Activated naive CD8-positive, alpha-beta T cell treated with anti-CD3 and anti-CD28 coated beads, Interleukin-2, amount 50 U/mL, for 24 hours (primary cell): ENCODE measurements around the gene CKS1B.

Experiments
- ATAC-seq: fragments of 150-1000 bp; cut with Tn5 transposase; one replicate; pipeline ENCODE4 v1.10.0; 2021
- DNase-seq: peaks from one replicate; pipeline ENCODE4 v3.0.0; 2021
- H3K27ac Mint-ChIP-seq: one replicate; pipeline ENCODE4 v1.8.0; 2021; ENCODE audit warnings: mild to moderate bottlenecking, mixed read lengths
- H3K27me3 Mint-ChIP-seq: one replicate; pipeline ENCODE4 v1.8.0; 2021; ENCODE audit warnings: mixed read lengths
- H3K36me3 Mint-ChIP-seq: one replicate; pipeline ENCODE4 v1.8.0; 2021; ENCODE audit warnings: low read depth, mixed read lengths
- H3K4me1 Mint-ChIP-seq: one replicate; pipeline ENCODE4 v1.8.0; 2021; ENCODE audit warnings: mixed read lengths
- H3K4me3 Mint-ChIP-seq: one replicate; pipeline ENCODE4 v1.8.0; 2021; ENCODE audit warnings: mild to moderate bottlenecking, moderate library complexity, mixed read lengths
- H3K9me3 Mint-ChIP-seq: one replicate; pipeline ENCODE4 v1.8.0; 2021; ENCODE audit warnings: mixed read lengths

The CKS1B gene

DNA sequence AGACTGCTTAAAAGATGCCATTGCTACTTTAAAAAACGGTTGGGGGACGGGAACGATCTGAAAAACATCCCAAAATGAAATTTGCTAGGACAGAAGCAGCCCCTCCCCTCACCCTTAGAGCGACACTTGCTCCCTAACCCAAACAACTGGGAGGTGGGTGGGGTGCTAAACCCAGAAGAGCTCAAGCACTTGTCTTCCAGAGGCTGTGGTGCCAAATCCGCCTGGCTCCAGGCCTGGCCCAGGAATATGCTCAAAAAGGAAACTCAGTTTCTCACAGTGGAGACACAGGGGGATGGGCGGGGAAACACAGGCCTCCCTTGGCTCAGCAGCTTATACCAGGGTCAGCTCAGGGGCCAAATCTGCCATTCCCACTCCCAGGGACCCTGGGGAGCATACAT, 17.9 kb upstream of the CKS1B start:
- Mint-ChIP-seq H3K4me3 (peak overlapping the region; percentile 90), H3K27ac (peak overlapping the region; percentile 94), H3K36me3 (peaks cover 6% of the 10 kb centered on the region), H3K9me3 (no peaks in the 10 kb centered on the region), H3K27me3 (no peaks in the 10 kb centered on the region), H3K4me1 (peaks cover 72% of the 10 kb centered on the region)
- no peak for DNase-seq
- no peak for ATAC-seq

DNA sequence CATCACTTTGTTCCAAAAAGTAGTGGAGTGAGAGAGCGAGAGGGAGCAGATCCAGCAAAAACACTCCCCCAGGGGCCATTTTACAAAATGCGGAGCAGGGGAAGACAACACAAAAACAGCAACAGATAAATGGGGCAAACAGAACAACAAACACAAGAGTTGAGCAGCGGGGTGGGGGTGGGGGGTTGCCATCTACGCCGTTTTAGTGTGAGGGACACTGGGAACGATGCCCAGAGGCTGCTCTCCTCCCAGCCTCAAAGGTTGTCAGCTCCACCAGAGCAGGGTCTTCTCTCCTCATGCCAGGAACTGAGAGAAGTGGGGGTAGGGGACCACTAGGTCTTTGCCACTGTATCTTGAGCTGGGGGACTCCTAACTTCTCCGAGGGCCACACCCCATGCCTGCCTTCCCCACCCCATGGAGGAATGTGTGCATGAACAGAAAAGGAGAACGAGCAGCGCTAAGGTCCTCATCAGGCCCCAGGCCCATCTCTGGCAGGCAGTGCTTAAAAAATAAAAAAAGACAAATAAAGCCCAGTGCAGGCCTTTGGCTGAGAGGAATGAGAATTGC, 17.3 kb upstream of the CKS1B start:
- H3K9me3 Mint-ChIP-seq = no peaks in the 10 kb centered on the region
- peaks cover 65% of the 10 kb centered on the region for H3K4me1 Mint-ChIP-seq
- H3K36me3 Mint-ChIP-seq = peaks cover 6% of the 10 kb centered on the region
- no peak overlapping the region for H3K4me3 Mint-ChIP-seq
- no peaks in the 10 kb centered on the region for H3K27me3 Mint-ChIP-seq
- DNase-seq (no peak), ATAC-seq (no peak)
- H3K27ac Mint-ChIP-seq = no peak overlapping the region

DNA sequence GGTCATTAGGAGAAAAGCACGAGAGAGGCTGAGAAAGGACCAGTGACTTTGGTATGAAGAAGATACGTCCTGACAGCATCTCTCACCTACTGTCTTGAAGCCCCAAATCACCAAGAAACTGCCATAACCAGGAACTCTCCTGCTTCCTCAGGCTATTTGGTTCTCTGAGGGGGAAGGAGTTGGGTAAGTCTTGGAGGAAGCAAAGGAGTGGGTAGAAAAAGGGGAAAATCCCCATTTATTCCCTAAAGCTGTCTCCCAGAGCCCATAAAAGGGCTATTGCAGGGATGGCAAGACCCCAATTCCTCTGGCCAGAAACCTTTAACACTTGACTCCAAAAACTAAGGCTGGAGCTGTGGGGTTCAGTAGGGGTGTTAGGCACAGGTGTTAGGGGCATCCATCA, 16.4 kb upstream of the CKS1B start:
- peaks cover 8% of the 10 kb centered on the region for H3K36me3 Mint-ChIP-seq
- H3K4me1 Mint-ChIP-seq = peaks cover 62% of the 10 kb centered on the region
- no peaks in the 10 kb centered on the region for H3K9me3 Mint-ChIP-seq
- H3K27me3 Mint-ChIP-seq = no peaks in the 10 kb centered on the region
- no peak overlapping the region for H3K4me3 Mint-ChIP-seq
- DNase-seq = no peak
- no peak overlapping the region for H3K27ac Mint-ChIP-seq
- no peak for ATAC-seq

DNA sequence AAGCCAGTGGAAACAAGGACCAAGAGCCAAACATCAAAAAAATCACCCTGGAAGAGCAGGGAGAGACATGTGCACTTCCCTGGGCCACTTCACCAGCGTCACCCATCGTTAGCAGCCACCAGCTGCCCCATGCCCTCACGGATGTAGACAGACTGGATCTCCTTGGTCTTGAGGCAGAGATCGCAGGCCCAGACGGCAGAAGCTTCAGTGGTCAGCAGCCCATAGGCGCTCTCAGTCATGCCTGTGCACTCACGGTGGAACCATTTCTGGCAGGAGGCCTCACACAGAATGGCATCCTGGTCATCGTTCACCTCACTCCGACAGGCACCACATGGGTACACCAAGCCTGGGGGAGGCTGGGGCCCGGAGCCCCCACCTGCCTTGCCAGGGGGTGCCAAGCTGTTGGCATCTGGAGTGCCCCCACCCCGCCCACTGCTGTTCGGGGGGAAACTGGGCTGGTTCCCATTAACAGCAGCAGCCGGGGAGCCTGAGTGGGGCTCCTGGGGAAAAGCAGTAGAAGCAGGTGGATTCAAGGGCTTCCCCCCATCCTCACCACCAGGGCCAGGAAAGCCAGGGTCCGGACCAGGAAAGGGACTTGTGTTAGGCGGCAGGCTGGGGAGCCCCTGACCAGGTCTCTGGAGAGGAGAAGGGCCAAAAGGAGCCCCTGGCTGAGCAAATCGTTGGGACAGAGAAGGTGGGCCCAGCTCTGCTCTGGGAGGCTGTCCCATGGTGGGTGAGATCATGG, 15.6 kb upstream of the CKS1B start:
- Mint-ChIP-seq H3K27me3 (no peaks in the 10 kb centered on the region), H3K4me1 (peaks cover 56% of the 10 kb centered on the region), H3K27ac (peak overlapping the region; percentile 11), H3K36me3 (peaks cover 11% of the 10 kb centered on the region), H3K9me3 (no peaks in the 10 kb centered on the region), H3K4me3 (peak overlapping the region; percentile 36)
- no peak for ATAC-seq
- no peak for DNase-seq

DNA sequence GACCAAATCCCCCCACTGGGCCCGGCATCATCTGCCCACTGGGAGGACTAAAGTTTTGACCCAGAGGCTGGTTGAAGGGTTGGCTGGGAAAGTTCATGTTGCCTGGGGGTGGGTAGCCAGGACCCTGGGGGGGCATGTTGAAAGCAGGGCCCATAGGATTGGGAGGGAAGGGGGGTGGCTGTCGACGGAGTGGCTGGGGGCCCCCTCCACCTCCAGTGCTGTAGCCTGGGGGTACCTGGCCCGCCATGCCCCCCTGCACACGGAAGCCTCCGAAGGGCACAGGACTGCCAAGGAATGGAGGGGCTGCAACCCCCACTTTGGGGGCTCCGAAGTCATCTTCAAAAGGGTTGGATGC, 15.1 kb upstream of the CKS1B start:
- peaks cover 13% of the 10 kb centered on the region for H3K36me3 Mint-ChIP-seq
- DNase-seq (no peak), ATAC-seq (no peak)
- peak overlapping the region; percentile 4 for H3K4me3 Mint-ChIP-seq
- H3K4me1 Mint-ChIP-seq = peaks cover 52% of the 10 kb centered on the region
- no peaks in the 10 kb centered on the region for H3K9me3 Mint-ChIP-seq
- no peak overlapping the region for H3K27ac Mint-ChIP-seq
- H3K27me3 Mint-ChIP-seq = no peaks in the 10 kb centered on the region

DNA sequence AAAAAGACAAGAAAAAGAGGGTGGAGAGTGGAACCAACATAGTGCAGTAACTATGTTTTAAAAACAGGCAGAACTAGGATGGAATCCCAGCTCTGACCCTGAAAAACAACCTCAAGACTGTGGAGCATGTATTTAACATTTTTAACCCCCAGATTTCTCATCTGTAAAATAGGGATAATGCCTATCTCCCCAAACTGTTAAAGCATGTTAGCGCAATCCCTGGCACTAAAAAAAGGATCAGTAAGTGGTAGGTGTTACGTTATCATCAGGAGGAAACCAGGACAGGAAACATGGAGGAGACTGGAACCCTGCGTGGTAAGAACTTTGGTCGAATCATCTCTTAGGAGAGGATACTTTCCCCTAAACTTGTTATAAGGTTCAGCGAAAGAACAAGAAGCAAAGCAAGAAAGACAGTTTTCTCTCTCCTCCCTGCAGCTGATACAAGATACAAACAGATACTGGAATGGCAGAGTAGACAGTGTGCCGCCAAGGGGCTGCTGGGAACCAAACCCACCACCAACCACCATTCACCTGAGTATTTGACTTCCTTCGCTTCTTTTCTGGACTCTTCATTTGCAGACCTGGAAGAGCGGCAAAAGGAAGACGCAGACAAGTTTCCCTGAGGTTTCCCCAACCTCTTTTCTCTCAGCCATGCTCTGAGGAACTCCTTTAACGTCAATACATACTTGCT, 13.9 kb upstream of the CKS1B start:
- no peak for DNase-seq
- no peak for ATAC-seq
- H3K36me3 Mint-ChIP-seq = peaks cover 18% of the 10 kb centered on the region
- peaks cover 40% of the 10 kb centered on the region for H3K4me1 Mint-ChIP-seq
- no peaks in the 10 kb centered on the region for H3K9me3 Mint-ChIP-seq
- H3K27me3 Mint-ChIP-seq = no peaks in the 10 kb centered on the region
- peak overlapping the region; percentile 87 for H3K27ac Mint-ChIP-seq
- H3K4me3 Mint-ChIP-seq = peak overlapping the region; percentile 95

DNA sequence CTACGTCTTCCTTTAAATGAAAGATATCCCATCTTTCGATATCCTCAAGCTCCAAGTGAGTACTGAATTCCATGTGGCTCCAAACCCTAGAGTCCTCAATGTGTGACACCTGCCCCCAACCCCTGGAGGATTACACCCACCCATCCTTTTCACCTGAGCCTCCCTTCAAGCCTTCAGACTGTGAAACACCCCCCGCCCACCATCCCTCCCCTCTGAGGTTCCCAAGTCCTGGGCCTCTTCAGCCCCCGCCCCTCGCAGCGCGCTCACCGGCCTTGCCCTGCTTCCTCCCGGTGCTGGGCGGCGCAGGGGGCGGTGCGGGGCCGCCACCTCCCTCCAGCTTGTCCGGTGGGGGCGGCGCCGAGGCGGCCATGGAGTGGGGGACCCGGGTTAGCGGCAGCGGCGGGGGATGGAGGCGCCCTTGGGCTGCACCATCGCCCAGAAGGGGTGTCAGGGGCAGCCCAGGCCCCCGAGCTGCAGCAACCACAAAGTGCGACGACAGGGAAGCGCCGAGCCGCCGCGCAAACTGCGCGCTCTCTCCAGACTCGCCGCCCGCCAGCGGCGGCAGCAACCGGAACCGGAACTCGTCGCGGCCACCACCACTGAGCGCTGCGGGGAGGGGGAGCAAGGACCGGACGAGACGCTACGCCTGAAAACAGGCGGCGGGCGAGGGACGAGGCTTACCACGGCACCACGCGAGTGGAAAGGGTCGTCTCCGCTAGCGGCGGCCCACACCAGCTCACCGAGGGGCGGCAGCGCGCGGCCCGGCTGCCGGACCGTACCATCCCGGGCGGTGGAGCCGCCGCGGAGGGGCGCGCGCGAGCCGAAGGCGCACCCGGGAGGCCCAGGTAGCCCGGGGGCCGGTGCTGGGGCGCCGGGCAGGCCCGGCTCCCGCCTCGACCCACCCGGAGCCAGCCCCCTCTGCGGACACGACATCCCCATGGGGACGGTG, 13.0 kb upstream of the CKS1B start, which contains the start of gene PYGO2:
Gene PYGO2 (minus strand): TSS at position 576 of the 949 bp plus-strand sequence. CDS start 206 bp downstream, at position 370.
- H3K9me3 Mint-ChIP-seq = no peaks in the 10 kb centered on the region
- peaks cover 21% of the 10 kb centered on the region for H3K36me3 Mint-ChIP-seq
- peak within 1 kb of the TSS; percentile 95 for H3K4me3 Mint-ChIP-seq
- DNase-seq = peak; percentile 86
- peak; percentile 85 for ATAC-seq
- H3K4me1 Mint-ChIP-seq = peaks cover 32% of the 10 kb centered on the region
- peak within 1 kb of the TSS; percentile 90 for H3K27ac Mint-ChIP-seq
- no peaks in the 10 kb centered on the region for H3K27me3 Mint-ChIP-seq

DNA sequence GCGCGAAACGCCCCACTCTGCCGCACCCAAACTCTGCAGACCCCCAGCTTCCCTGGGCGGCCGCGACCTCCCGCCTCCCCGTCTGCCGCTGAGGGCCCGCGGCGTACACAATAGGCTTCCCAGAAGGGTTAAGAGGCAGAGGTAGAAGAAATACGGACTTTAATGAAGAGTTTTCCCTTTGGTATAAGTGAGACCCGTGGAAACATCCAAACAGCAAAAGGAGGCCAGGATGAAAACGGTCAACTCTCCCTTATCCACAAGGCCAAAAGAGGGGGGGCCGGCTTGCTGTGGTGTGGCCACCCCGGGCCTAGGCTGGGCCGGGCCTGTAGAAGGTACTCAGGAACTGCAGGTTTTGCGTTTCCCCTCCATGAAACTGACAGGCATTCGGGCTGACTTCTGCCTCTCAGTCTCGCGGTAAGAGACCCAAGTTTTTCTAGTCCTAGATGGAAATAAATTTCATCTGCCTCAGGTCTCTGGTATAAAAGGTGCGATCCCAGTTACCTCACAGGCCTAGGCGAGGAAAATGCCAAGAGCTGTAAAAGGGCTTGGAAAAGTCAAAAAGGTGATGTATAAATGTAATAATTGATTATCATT, 12.2 kb upstream of the CKS1B start:
- no peaks in the 10 kb centered on the region for H3K27me3 Mint-ChIP-seq
- no peaks in the 10 kb centered on the region for H3K9me3 Mint-ChIP-seq
- H3K27ac Mint-ChIP-seq = peak overlapping the region; percentile 90
- H3K4me1 Mint-ChIP-seq = peaks cover 27% of the 10 kb centered on the region
- H3K36me3 Mint-ChIP-seq = peaks cover 21% of the 10 kb centered on the region
- ATAC-seq (no peak), DNase-seq (peak; percentile 33)
- H3K4me3 Mint-ChIP-seq = peak overlapping the region; percentile 95

DNA sequence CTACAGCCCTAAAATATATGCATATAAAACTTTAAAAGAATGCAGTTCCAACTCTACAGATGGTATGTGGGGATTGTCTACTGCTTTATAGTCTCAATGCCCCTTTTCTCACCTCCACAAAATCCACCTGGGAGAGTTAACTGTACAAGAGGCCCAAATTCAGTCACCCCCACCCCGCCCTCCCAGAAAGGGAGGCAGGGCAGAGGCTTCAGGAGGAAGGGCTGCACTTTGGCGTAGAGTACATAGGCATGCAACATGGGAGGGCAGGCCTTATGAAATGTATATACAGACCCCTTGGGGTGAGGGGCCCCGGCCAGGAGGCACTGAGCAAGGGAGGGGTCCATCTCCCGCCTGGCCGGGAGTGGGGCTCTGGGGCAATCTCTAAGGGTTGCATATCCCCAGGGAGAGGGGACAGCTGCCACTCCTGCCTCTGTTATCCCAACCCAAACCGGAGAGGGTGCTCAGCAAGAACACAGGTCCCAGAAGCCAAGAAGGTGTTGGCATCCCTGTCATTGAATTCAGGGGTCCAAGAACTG, 11.6 kb upstream of the CKS1B start:
- no peaks in the 10 kb centered on the region for H3K9me3 Mint-ChIP-seq
- no peaks in the 10 kb centered on the region for H3K27me3 Mint-ChIP-seq
- peaks cover 21% of the 10 kb centered on the region for H3K36me3 Mint-ChIP-seq
- H3K27ac Mint-ChIP-seq = peak overlapping the region; percentile 90
- ATAC-seq = no peak
- peaks cover 27% of the 10 kb centered on the region for H3K4me1 Mint-ChIP-seq
- no peak for DNase-seq
- peak overlapping the region; percentile 95 for H3K4me3 Mint-ChIP-seq

DNA sequence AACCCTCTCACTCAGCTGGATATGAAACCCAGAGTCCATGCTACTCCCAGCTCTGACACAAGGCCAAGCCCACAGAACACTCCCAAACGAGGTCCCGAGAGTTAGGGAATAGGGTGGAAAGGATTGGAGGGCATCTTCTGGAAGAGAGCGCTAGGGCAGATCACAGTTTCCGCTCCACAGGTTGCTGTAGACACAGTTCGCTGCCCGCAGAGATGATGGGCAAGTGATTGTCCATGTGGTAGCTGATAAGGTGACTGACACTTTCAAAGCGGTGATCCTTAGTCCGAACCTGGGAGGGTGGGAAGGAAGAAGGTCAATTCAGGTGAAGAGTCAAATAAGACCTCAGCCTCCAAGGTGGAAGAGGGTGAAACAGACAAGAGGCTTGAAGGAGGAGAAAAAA, 10.8 kb upstream of the CKS1B start:
- Mint-ChIP-seq H3K36me3 (peaks cover 21% of the 10 kb centered on the region), H3K4me1 (peaks cover 23% of the 10 kb centered on the region), H3K4me3 (no peak overlapping the region), H3K27ac (no peak overlapping the region), H3K27me3 (no peaks in the 10 kb centered on the region), H3K9me3 (no peaks in the 10 kb centered on the region)
- no peak for DNase-seq
- no peak for ATAC-seq

DNA sequence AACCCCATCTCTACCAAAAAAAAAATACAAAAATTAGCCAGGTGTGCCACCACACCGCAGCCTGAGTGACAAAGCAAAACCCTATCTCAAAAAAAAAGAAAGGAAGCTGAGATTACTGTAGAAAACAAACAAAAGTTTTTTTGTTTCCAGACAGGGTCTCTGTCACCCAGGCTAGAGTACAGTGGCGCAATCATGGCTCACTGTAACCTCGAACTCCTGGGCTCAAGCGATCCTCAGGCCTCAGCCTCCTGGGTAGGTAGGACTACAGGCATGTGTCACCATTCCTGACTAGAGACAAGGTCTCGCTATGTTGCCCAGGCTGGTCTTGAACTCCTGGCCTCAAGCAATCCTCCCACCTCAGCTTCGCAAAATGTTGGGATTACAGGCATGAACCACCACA, 10.1 kb upstream of the CKS1B start:
- no peak overlapping the region for H3K4me3 Mint-ChIP-seq
- H3K4me1 Mint-ChIP-seq = peaks cover 24% of the 10 kb centered on the region
- peak overlapping the region; percentile 56 for H3K27ac Mint-ChIP-seq
- H3K9me3 Mint-ChIP-seq = no peaks in the 10 kb centered on the region
- ATAC-seq (no peak), DNase-seq (no peak)
- H3K27me3 Mint-ChIP-seq = no peaks in the 10 kb centered on the region
- H3K36me3 Mint-ChIP-seq = peaks cover 21% of the 10 kb centered on the region

DNA sequence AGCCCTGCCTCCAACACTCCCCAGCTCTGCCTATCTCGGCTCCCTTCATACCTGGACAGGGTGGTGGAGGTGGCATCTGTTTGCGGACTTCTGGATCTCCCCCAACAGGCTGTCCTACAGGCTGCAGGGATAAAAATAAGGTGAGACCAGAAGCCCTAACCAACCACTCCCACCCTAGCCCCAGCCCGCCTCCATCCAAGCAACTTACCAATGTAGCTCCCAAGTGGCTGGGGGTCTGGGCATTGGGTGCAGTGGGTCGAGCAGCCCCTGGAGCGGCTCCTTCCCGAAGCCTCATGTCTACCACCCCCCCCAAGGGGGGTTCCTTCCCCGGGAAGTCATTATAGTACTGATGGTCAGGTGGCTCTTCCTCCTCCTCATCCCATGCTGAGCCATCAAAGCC, 8.4 kb upstream of the CKS1B start:
- Mint-ChIP-seq H3K4me1 (peaks cover 21% of the 10 kb centered on the region), H3K9me3 (no peaks in the 10 kb centered on the region), H3K4me3 (no peak overlapping the region), H3K36me3 (peaks cover 15% of the 10 kb centered on the region), H3K27me3 (no peaks in the 10 kb centered on the region), H3K27ac (no peak overlapping the region)
- ATAC-seq (no peak), DNase-seq (no peak)

DNA sequence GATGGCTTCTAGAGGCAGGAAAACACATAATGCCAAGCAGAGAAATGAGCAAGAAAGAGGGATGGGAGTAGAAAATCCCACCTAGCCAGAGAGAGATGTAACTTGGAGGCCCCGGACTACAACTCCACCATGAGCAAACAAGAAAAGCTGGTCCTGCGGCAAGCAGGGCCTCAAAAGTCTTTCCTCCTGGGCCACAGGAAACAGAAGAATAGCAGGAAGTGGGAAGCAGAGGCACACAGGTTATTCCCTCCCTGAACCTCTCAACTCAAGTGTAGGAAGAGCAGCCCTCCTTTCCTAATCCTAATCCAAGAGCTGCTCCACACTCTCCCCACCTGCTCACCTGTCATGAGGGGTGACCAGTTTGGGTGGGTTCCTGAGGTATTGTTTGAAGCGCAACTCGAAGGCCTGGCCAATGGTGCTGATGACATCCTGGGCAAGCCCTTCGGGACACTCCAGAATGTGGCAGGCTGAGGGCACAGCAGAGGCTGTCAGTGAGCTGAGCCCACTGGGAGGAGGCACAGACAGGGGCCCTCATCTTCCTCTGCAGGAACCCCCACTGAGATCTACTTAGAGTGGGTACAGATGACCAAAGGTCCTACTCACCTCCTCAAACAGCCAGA, 7.0 kb upstream of the CKS1B start:
- Mint-ChIP-seq H3K4me1 (peaks cover 30% of the 10 kb centered on the region), H3K36me3 (peaks cover 15% of the 10 kb centered on the region), H3K27me3 (no peaks in the 10 kb centered on the region), H3K27ac (no peak overlapping the region), H3K9me3 (no peaks in the 10 kb centered on the region), H3K4me3 (no peak overlapping the region)
- ATAC-seq = no peak
- no peak for DNase-seq
